ENCODE data around the gene GPSM1.
"Not testable (repeated sequence)": the region's sequence is repeated elsewhere in the genome, so short reads cannot be mapped to it uniquely, and the experiment has no call there.

Gene GPSM1

GRCh38 chr9:136318111-136318775 lies 9.1 kb upstream of the GPSM1 start:
- no peak for DNase-seq

- no peak for DNase-seq
These were observed 8.5 kb upstream of the GPSM1 start for GRCh38 chr9:136318776-136319241.

- DNase-seq, result not testable (repeated sequence)
These were observed 8.1 kb upstream of the GPSM1 start for GRCh38 chr9:136319244-136319643.

GRCh38 chr9:136319955-136320354 lies 7.4 kb upstream of the GPSM1 start:
- DNase-seq, result not testable (repeated sequence)

GRCh38 chr9:136320972-136321371 lies 6.4 kb upstream of the GPSM1 start:
- DNase-seq, result not testable (repeated sequence)

GRCh38 chr9:136321561-136321960 lies 5.8 kb upstream of the GPSM1 start:
- DNase-seq, result no peak

- no peak for DNase-seq
These were observed 4.5 kb upstream of the GPSM1 start for GRCh38 chr9:136322756-136323330.

GRCh38 chr9:136323371-136323789 lies 4.0 kb upstream of the GPSM1 start:
- no peak for DNase-seq

GRCh38 chr9:136324501-136325300 lies 2.6 kb upstream of the GPSM1 start:
- DNase-seq, result no peak

GRCh38 chr9:136325358-136325757 lies 2.0 kb upstream of the GPSM1 start:
- no peak for DNase-seq

- peak; percentile 92 for DNase-seq
These were observed 1.1 kb upstream of the GPSM1 start for GRCh38 chr9:136326061-136326760.

GRCh38 chr9:136326761-136327303 lies 507 bp upstream of the GPSM1 start:
- peak; percentile 39 for DNase-seq

GRCh38 chr9:136328011-136328621 lies 777 bp downstream of the GPSM1 start:
- no peak for DNase-seq

GRCh38 chr9:136328622-136329041 lies 1.3 kb downstream of the GPSM1 start:
- DNase-seq, result peak; percentile 32

GRCh38 chr9:136329211-136329627 lies 1.9 kb downstream of the GPSM1 start:
- DNase-seq, result no peak

GRCh38 chr9:136329636-136330405 lies 2.5 kb downstream of the GPSM1 start:
- DNase-seq, result no peak

GRCh38 chr9:136330406-136330990 lies 3.2 kb downstream of the GPSM1 start:
- DNase-seq, result no peak

- no peak for DNase-seq
These were observed 3.7 kb downstream of the GPSM1 start for GRCh38 chr9:136331030-136331429.

- DNase-seq, result no peak
These were observed 4.5 kb downstream of the GPSM1 start for GRCh38 chr9:136331556-136332481.
